ENCODE data around the gene ARSB. TPM values are rescaled to one million over a fixed set of nuclear protein-coding genes. Genes with fewer than 3 reads are reported as not detected.

ARSB gene
- total and polyA plus RNA-seq, 7 experiments from 2014 or later: 3.3 to 10.8 (median 4.8) TPM

DNA sequence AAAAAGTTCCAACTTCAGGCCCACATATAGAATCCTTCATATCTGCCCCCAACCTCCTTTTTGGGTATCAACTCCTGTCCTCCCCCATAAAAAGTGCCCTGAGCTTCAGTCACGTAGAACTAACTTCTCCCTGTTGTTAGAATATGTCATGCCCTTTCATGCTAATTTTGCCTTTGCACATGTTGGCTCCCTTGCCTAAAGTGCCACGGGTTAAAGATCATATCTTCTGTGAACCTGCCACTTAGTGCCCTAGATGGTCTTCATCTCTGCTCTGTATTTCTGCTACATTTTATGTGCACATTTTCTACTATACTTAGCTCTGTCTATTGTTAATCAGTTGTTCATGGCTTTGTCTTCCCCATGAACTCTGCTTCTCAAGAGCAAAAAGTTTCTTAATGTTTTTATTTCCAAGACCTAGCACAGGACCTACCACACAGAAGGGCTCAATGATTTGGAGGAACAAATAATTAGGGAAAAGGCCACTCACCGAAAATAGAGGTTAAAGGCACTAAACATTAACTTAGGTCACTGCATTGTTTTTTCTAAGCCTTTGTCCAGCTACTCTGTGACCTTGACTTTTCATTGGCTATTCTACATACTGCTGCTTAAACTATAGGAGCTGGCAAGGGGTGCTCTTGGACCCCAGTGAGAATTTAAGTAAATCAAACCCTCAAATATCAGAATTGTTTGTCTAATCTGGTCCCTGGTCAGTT lies 94.3 kb downstream of the ARSB start:
- intact Hi-C loops (cut with micrococcal nuclease): no loop called here
- peaks cover 0 to 6% of the 10 kb centered on the region in 2 donors for H3K4me1 ChIP-seq (ENCODE audit: control insufficient read depth in 2 of 2, insufficient read depth in 2 of 2, low read length in 2 of 2)
- no peaks in the 10 kb centered on the region for H3K36me3 ChIP-seq (ENCODE audit: control insufficient read depth in 2 of 3, insufficient read depth in 3 of 3, low read length in 3 of 3)
- H3K4me1 Mint-ChIP-seq: peaks cover 3 to 21% (median 19%) of the 10 kb centered on the region in 7 donors
- no peak overlapping the region for H3K27ac ChIP-seq (ENCODE audit: low read depth, low read length)
- H3K27me3 ChIP-seq (ENCODE audit: control insufficient read depth in 2 of 2, insufficient read depth in 2 of 2, low read length in 2 of 2): no peaks in the 10 kb centered on the region
- DNase-seq (no peak), ATAC-seq (no peak)
- no peaks in the 10 kb centered on the region for H3K9me3 ChIP-seq (ENCODE audit: control insufficient read depth in 2 of 3, low read length in 3 of 3)
- no peak overlapping the region for H3K4me3 Mint-ChIP-seq
- H3K36me3 Mint-ChIP-seq: peaks cover 0 to 18% (median 13%) of the 10 kb centered on the region in 5 donors
- H3K27ac Mint-ChIP-seq: no peak overlapping the region
- CTCF ChIA-PET: no interaction called here
- no peak overlapping the region for H3K4me3 ChIP-seq (ENCODE audit: low read length)
- H3K27me3 Mint-ChIP-seq: no peaks in the 10 kb centered on the region
- POLR2A ChIA-PET: no interaction called here
- peaks cover 0 to 4% (median 0%) of the 10 kb centered on the region in 11 donors for H3K9me3 Mint-ChIP-seq

DNA sequence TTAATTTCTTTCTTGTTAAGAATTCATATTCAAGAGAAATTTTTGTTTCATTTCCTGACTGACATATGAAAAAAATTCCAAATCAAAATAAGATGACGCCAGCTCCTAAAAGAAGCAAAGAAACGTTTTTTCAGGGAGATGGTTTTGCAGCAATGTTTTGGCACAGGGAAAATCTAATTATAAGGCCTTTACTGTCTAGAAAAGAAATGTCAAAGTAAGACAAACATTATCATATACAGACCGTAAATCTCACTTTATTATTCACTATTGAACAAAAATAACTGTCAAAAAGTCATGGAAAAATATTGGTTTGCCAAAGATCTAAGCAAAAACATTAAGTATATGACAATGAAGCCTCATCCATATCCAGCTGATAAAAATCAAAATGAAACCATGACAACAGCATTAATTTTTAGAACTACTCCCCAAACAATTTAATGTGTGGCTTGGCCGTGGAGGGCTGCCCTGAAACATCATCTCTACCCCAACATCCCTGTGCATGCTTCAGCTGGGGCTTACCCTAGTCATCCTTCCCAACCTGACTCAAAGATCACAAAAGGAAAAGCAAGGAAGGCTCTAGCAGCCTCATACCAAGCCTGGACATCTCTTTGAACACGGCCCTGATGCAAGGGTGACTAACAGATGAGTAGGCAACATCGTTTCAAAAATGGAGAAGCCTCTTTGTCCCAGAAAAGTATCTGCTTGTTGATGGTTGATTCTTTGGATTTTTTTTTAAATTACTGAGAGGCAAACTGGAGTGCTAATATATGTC lies 95.6 kb downstream of the ARSB start:
- no peak overlapping the region for H3K4me3 Mint-ChIP-seq
- ChIA-PET POLR2A (no interaction called here), CTCF (no interaction called here)
- H3K4me1 Mint-ChIP-seq: peaks cover 3 to 21% (median 19%) of the 10 kb centered on the region in 7 donors
- intact Hi-C loops (cut with micrococcal nuclease): loop anchor here (5.0 to 10.0 kb wide), 2 partner anchors 223 to 575 kb away; partner anchors contain the start of gene BHMT (in 1 of the 2)
- peaks cover 0 to 6% of the 10 kb centered on the region in 2 donors for H3K4me1 ChIP-seq (ENCODE audit: control insufficient read depth in 2 of 2, insufficient read depth in 2 of 2, low read length in 2 of 2)
- peaks cover 0 to 13% (median 11%) of the 10 kb centered on the region in 5 donors for H3K36me3 Mint-ChIP-seq
- H3K9me3 ChIP-seq (ENCODE audit: control insufficient read depth in 2 of 3, low read length in 3 of 3): no peaks in the 10 kb centered on the region
- no peak overlapping the region for H3K27ac ChIP-seq (ENCODE audit: low read depth, low read length)
- DNase-seq (no peak), ATAC-seq (no peak)
- H3K27me3 Mint-ChIP-seq: no peaks in the 10 kb centered on the region
- no peaks in the 10 kb centered on the region for H3K36me3 ChIP-seq (ENCODE audit: control insufficient read depth in 2 of 3, insufficient read depth in 3 of 3, low read length in 3 of 3)
- no peaks in the 10 kb centered on the region for H3K27me3 ChIP-seq (ENCODE audit: control insufficient read depth in 2 of 2, insufficient read depth in 2 of 2, low read length in 2 of 2)
- peaks cover 0 to 3% (median 0%) of the 10 kb centered on the region in 11 donors for H3K9me3 Mint-ChIP-seq
- no peak overlapping the region for H3K4me3 ChIP-seq (ENCODE audit: low read length)
- H3K27ac Mint-ChIP-seq: no peak overlapping the region

DNA sequence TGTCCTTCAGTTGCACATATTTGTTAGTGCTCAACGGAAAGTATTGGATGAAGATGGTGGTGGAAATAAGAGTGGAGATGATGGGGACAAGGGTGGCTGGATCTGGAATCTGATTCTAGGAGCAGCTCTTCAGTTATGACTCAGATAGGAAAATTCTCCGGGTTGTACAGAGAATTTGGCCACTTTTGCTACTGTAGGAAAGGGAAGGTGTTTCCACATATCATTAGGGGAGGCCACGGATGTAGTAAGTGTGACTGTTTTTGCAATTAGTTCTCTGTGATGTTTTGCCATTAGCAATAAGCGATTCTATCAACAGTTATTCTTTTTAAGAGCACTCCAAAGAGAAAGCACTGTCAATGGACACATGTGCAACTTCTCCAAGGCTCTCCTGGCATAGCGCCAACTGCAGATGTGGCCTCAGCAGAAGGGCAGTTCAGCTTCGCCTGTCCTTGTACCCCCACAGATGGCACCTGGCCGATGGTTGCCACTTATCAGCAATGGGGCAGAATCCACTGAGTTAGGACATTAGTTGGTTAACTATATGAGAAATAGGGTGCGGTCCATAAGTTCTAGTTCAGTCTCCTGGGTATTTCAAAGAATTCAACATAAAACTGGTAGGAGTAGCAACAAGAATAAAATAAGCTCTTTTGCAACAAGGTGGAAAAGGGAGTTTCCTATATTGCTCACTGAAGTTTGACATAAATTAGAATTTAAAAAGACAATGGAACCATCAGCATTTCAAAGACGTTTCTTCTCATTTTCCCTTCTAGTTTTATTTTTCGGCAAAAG lies 96.3 kb downstream of the ARSB start:
- peaks cover 0 to 13% (median 6%) of the 10 kb centered on the region in 5 donors for H3K36me3 Mint-ChIP-seq
- CTCF ChIA-PET: no interaction called here
- intact Hi-C loops (cut with micrococcal nuclease): loop anchor here (5.0 to 10.0 kb wide), 2 partner anchors 224 to 576 kb away; partner anchors contain the start of gene BHMT (in 1 of the 2)

DNA sequence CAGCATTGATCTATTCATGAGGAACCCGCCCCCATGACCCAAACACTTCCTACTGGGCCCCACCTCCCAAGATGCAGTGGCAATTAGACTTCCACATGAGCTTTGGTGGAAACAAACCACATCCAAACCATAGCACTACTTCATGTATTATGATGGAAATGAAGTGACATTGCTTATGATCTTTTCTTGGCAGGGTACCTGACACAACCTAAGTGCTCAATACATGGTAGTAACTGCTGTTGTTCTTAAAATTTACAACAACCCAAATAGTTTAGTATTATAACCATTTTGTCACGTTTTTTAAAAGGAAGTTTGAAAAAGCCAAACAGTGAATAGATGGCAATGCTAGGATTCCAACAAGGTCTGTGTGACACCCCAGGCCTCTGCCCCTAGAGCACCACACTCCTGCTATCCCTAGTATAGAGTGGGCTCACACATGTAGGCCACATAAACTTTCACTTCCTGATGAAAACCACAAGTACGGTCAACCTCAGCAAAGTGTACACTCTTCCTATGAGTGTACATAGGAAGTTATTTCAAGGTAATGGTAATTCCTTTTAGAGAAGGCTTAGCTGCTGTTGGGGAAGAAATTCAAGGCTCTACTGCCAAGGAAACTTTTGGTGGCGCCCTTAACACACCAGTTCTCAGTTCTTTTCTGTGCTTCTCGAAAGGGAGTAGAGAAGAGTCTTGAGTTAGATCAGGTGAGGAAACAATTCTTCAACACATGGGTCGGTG lies 97.6 kb downstream of the ARSB start:
- Mint-ChIP-seq H3K9me3 (peaks cover 0 to 2% (median 0%) of the 10 kb centered on the region in 11 donors), H3K27me3 (no peaks in the 10 kb centered on the region), H3K27ac (no peak overlapping the region), H3K4me1 (peaks cover 3 to 21% (median 19%) of the 10 kb centered on the region in 7 donors), H3K4me3 (no peak overlapping the region), H3K36me3 (peaks cover 2 to 13% (median 5%) of the 10 kb centered on the region in 5 donors)
- POLR2A ChIA-PET: no interaction called here
- ATAC-seq (peak; percentile 45), DNase-seq (no peak)
- Histone ChIP-seq H3K27me3 (ENCODE audit: control insufficient read depth in 2 of 2, insufficient read depth in 2 of 2, low read length in 2 of 2) (no peaks in the 10 kb centered on the region), H3K27ac (ENCODE audit: low read depth, low read length) (no peak overlapping the region), H3K36me3 (ENCODE audit: control insufficient read depth in 2 of 3, insufficient read depth in 3 of 3, low read length in 3 of 3) (no peaks in the 10 kb centered on the region), H3K4me1 (ENCODE audit: control insufficient read depth in 2 of 2, insufficient read depth in 2 of 2, low read length in 2 of 2) (peaks cover 0 to 6% of the 10 kb centered on the region in 2 donors), H3K9me3 (ENCODE audit: control insufficient read depth in 2 of 3, low read length in 3 of 3) (no peaks in the 10 kb centered on the region), H3K4me3 (ENCODE audit: low read length) (no peak overlapping the region)
- intact Hi-C loops (cut with micrococcal nuclease): loop anchor here (2.0 to 10.0 kb wide), 3 partner anchors 97 to 577 kb away; partner anchors contain the start of genes ARSB (in 1 of the 2) and BHMT (in 1 of the 2)
- CTCF ChIA-PET: no interaction called here

More for the DNA sequence above, 96.3 kb downstream of the ARSB start:
- peaks cover 0 to 6% of the 10 kb centered on the region in 2 donors for H3K4me1 ChIP-seq (ENCODE audit: control insufficient read depth in 2 of 2, insufficient read depth in 2 of 2, low read length in 2 of 2)
- H3K27me3 ChIP-seq (ENCODE audit: control insufficient read depth in 2 of 2, insufficient read depth in 2 of 2, low read length in 2 of 2): no peaks in the 10 kb centered on the region
- DNase-seq (no peak), ATAC-seq (no peak)
- no peak overlapping the region for H3K4me3 ChIP-seq (ENCODE audit: low read length)
- no peaks in the 10 kb centered on the region for H3K27me3 Mint-ChIP-seq
- H3K36me3 ChIP-seq (ENCODE audit: control insufficient read depth in 2 of 3, insufficient read depth in 3 of 3, low read length in 3 of 3): no peaks in the 10 kb centered on the region
- POLR2A ChIA-PET: no interaction called here
- H3K27ac ChIP-seq (ENCODE audit: low read depth, low read length): no peak overlapping the region
- H3K9me3 ChIP-seq (ENCODE audit: control insufficient read depth in 2 of 3, low read length in 3 of 3): no peaks in the 10 kb centered on the region
- no peak overlapping the region for H3K27ac Mint-ChIP-seq
- H3K4me1 Mint-ChIP-seq: peaks cover 3 to 21% (median 19%) of the 10 kb centered on the region in 7 donors
- H3K4me3 Mint-ChIP-seq: no peak overlapping the region
- H3K9me3 Mint-ChIP-seq: peaks cover 0 to 2% (median 0%) of the 10 kb centered on the region in 11 donors

DNA sequence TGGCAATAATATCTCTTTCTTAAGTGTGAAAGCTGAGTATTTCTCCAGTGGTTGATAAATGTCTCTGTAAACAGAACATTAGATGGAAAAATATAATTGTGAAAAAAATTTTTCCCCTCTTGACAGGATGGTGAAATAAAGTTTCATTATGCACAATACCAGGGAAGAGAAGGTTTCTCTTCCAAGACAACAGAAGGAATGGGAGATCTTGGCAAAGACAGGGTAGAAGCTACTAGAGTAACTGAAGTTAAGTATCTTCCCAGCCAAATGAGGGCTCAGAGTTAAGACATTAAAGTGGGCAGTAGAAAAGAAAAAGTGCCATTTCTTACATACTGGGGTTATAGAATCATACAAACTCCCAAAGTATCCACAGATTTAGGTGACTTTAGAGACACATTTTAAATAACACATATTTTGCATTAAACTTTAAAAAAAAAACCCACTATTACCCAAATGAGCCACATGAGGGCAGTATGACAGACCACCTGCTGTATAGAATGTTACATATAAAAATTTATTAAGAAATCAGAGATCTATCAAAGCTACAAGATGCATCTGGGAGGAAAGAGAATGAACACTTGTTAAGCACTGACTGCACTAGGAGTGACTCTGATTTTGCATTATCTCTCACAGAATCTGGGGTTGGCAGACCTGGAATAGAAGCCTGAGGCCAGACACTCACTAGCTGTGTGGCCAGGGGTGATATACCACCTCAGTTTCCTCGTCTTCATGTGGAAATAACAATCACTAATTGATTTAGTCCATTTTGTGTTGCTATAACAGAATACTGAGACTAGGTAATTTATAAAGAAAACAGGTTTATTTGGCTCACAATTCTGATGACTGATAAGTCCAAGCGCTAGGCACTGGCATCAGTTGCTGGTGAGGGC lies 98.5 kb downstream of the ARSB start:
- no peaks in the 10 kb centered on the region for H3K36me3 ChIP-seq (ENCODE audit: control insufficient read depth in 2 of 3, insufficient read depth in 3 of 3, low read length in 3 of 3)
- Mint-ChIP-seq H3K4me3 (no peak overlapping the region), H3K27me3 (no peaks in the 10 kb centered on the region), H3K9me3 (peaks cover 0 to 2% (median 0%) of the 10 kb centered on the region in 11 donors), H3K36me3 (peaks cover 2 to 20% (median 5%) of the 10 kb centered on the region in 5 donors), H3K27ac (no peak overlapping the region), H3K4me1 (peaks cover 3 to 21% (median 19%) of the 10 kb centered on the region in 7 donors)
- DNase-seq (peak in 2 of 9 donors; percentile 6 to 7), ATAC-seq (no peak)
- CTCF ChIA-PET: interaction anchor here (0.9 to 1.0 kb wide), 2 partner anchors 80 to 134 kb away, joined by 3 to 5 read pairs; no protein-coding TSS in a partner anchor
- POLR2A ChIA-PET: no interaction called here
- peaks cover 0 to 6% of the 10 kb centered on the region in 2 donors for H3K4me1 ChIP-seq (ENCODE audit: control insufficient read depth in 2 of 2, insufficient read depth in 2 of 2, low read length in 2 of 2)
- H3K27ac ChIP-seq (ENCODE audit: low read depth, low read length): no peak overlapping the region
- no peaks in the 10 kb centered on the region for H3K9me3 ChIP-seq (ENCODE audit: control insufficient read depth in 2 of 3, low read length in 3 of 3)
- intact Hi-C loops (cut with micrococcal nuclease): loop anchor here (1.0 to 10.0 kb wide), 4 partner anchors 98 to 578 kb away; partner anchors contain the start of genes ARSB (in 1 of the 2) and BHMT (in 1 of the 2)
- H3K4me3 ChIP-seq (ENCODE audit: low read length): no peak overlapping the region
- H3K27me3 ChIP-seq (ENCODE audit: control insufficient read depth in 2 of 2, insufficient read depth in 2 of 2, low read length in 2 of 2): no peaks in the 10 kb centered on the region

Measured in naive thymus-derived CD4-positive, alpha-beta T cell (primary cell).